Activated CD8-positive, alpha-beta memory T cell treated with anti-CD3 and anti-CD28 coated beads, Interleukin-2, amount 50 U/mL, for 24 hours (primary cell): Measurements from ENCODE around the gene TOP3B.
A peak's percentile ranks its signal among the peaks of the same experiment; 100 is the strongest.
"Not testable (repeated sequence)": the region's sequence is repeated elsewhere in the genome, so short reads cannot be mapped to it uniquely, and the experiment has no call there.

Experiments used
- DNase-seq: peaks from one replicate; pipeline ENCODE4 v3.0.0-alpha.2; 2020; ENCODE audit errors: extremely low read depth

TOP3B gene

GRCh38 chr22:21944871-21945270, 37.7 kb downstream of the TOP3B start:
- no peak for DNase-seq

GRCh38 chr22:21943571-21944448, 38.8 kb downstream of the TOP3B start:
- no peak for DNase-seq

DNA sequence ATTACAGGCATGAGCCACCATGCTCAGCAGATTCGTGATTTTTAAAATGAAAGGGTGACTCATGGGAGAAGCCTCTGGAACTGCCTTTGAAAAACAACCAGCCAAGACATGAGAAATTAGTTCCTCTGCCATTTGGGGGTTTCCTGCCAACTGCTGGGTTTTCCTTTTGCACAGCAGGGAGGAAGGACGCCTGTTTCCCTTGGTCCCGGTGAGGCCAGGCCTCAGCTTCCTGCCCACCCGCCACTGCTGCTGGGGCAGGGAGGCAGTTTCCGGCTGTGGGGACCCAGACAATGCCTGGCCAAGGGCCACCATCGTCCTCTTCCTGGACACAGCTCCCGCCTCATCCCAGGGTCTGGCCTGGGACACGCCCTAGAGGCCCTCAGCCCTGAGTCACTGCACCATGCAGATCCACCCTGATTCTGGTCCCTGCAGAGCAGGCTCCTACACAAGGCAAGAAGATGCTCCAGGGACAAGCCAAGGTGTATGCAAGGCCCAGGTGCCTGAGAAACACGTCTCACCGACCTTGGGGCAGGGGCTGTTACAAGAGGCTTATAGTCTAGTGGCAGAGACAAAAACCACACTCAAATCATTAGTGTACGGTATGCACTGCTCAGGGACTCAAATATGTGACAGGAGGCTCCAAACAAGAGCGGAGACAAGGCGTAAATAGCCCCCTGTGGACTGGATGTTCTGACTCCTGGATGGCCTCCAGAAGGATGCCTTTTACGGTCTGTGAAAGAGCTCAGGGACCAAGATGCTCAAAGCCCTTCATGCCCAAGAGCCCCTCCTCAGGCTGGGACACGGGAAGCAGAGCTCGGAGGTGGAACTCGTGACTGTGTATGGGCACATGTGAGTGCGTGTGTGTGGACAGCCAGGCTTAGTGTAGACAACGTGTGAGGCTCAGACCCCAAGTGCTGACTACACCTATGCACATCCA, 39.9 kb downstream of the TOP3B start:
- no peak for DNase-seq

- DNase-seq: no peak
Measured at GRCh38 chr22:21941921-21942320, 40.7 kb downstream of the TOP3B start.

GRCh38 chr22:21940521-21940920, 42.1 kb downstream of the TOP3B start:
- DNase-seq: no peak

DNA sequence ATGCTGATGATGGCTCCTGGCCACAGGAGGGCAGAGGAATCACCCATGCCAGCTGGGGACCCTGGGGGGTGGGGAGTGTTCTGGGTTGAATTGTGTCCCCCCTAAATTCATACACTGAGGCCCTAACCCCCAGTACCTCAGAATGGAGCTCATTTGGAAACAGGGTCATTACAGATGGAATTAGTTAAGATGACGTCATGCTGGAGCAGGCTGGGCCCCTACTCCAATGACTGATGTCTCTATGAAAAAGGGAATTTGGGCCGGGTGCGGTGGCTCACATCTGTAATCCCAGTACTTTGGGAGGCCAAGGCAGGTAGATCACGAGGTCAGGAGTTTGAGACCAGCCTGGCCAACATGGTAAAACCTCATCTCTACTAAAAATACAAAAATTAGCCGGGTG, 42.7 kb downstream of the TOP3B start:
- not testable (repeated sequence) for DNase-seq

DNA sequence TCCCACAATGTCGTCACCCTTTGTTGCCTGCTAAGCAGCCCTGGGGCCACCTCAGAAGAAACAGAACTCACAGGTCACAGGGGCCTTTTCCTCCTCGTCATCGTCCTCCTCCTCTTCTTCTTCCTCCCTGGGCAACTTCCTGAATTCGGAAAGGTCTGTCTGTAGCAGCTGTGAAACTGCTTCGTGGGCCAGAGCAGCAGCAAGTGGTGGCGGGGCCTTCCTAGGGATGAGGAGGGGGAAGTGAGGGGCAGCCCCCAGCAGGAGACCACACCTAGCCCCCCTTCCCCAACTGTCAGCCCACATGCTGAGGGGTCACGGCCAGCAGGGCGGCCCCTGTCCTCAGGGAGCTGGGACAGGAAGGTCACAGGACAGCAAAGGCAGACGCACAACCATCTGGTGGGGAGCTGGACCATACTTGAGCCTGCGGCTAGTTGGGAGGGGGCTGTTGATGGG, 43.1 kb downstream of the TOP3B start:
- no peak for DNase-seq

GRCh38 chr22:21938906-21939305, 43.7 kb downstream of the TOP3B start:
- DNase-seq: no peak

DNA sequence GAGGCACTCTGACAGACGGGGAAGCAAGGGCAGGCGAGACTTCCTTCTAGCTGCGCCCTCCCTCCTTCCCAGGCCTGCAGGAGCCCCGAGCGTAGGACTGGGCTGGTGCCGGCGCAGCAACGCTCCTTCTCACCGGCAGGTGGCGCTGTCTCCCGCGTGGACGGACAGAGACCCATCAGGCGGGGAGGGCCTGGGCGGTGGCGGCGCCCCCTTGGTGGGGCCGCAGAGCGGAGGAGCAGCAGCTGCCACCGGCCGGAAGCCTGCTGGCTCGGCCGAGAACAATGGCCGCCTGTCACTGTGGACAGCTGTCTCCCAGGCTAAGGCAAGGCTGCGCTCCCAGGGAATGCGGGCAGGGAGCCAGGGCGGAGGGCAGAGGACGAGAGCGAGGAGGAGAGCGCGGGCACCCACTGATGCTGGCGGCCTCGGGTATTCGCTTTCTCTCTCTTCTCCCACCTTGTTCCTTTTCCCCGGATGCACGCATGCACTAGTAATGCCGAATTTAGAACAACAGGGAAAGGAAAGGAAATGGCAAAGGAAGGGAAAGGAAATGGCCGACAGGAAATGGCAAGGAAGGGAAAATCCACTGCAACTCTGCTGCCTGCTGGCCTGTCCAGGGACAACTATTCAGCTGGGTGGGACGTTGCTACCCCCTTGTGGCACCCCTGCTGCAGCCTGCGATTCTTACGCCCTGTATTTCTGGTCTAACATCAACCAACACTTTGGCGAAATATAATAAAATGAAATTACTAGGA, 44.3 kb downstream of the TOP3B start:
- peak; percentile 68 for DNase-seq

DNA sequence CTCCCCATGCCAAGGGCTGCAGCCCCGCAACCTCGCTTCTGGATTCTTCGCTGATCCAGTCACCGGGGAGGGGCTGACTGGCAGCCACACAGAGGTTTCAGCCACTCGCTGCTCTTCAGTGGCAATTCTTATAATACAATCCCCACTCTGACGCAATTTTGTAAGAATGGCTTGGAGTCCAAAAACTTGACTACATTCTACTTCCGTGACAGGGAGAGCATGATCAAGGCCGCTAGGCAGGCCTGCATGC, 44.8 kb downstream of the TOP3B start:
- DNase-seq: no peak

- DNase-seq: no peak
Measured at GRCh38 chr22:21937041-21937820, 45.4 kb downstream of the TOP3B start.

GRCh38 chr22:21936151-21936775, 46.3 kb downstream of the TOP3B start:
- no peak for DNase-seq

DNA sequence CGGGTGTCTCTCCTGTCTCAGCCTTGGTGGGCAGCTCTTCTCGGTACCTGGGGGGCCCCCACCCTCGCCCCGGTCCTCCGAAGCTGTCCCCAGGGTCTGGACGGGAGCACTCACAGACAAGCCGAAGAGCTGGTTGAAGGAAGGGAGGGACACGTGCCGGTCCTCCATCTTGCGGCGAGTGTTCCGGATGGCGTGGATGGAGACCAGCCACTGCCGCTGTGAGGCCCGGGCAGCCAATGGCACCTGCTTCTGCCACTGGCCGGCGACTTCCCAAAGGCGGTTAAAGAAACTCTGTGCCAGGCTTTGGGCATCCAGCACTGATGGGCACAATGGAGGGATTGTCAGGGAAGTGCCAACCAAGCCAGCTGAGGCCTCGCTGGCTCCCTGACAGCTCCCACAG, 48.7 kb downstream of the TOP3B start:
- DNase-seq: no peak

DNA sequence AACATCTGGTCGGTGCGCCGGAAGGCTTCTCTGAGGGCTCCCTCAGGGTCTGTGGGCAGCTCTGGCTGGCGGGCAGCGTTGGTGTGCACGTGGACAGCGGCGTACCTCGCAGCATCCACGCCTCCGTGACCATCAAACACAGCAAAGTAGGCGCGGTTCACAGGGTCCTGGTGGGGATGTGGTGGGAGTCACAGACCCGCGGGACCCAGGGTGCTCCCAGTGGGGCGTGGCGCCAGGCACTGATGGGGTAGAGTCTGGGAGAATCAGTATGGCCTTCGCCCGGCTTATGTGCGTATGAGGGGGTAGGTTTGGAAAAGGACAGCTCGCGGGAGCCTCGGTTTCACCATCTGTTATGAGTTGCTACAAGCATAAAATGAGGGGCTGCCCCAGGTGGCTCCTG, 49.2 kb downstream of the TOP3B start:
- DNase-seq: no peak

DNA sequence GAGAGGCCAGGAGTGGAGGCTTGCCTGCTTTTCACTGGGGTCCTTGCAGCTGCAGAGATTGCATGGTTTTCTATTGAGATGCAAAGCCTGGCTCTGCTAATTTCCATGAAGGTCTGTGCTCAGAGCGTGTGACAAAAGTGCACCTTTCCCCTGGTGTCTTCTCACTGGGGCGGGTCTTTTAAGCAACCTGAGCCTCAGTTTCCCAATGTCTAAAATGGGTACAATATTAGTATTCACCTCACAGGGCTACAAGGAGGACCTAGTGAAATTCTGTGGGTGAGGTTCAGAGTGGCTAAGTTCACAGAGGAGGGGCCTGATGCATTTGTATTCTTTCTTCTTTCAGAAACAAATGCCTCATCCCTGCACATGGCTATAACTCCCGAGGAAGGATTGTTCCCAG, 50.2 kb downstream of the TOP3B start:
- no peak for DNase-seq

DNA sequence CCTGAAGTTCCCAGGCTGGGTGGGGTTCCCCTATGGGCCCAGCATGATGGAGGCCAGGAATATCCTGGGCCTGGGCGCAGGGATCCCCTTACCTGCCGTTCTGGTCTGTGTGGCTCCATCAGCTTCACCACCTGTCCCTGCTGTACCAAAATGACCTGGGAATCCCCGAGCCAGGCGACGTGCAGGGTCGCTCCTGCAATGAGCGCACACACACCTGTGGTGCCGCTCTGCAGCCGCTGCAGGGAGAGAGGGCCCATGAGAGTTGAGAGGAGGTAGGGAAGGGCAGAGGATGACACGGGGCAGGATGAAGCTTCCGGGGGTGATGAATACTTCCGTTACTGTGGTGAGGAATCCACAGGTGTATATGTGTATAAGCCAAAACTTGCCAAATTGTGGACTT, 51.5 kb downstream of the TOP3B start:
- DNase-seq: no peak

- no peak for DNase-seq
Measured at GRCh38 chr22:21929253-21929652, 53.3 kb downstream of the TOP3B start.

- no peak for DNase-seq
Measured at GRCh38 chr22:21928048-21928447, 54.5 kb downstream of the TOP3B start.

DNA sequence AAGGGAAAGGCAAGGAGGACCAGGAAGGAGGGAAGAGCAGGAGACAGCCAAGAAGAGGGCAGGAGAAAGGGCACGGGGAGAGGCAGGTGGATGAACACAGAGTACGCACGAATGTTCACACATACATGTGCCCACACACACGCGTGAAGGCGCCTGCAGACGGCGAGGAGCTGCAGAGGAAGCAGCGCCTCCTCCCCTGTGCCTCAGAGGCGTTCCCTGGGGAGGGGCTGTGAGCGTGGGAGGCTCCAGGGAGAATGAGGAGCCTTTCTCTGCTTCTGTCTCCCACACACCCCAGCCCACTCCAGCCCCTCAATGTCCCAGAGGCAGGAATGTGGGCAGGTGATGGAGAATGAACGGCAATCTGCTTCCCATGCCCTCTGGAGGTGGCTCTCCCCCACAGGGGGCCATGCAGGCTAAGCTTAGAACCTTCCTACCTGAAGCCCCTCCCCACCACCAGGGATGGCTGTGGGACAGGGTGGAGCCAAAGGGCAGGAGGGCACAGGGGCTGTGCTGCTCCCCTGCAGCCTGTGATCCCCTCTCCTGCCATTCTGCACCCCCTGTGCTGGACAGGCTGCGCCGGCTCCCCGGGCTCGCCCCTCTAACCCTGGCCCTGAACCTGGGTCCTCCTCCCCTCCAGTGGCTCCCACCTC, 55.3 kb downstream of the TOP3B start:
- DNase-seq: no peak

DNA sequence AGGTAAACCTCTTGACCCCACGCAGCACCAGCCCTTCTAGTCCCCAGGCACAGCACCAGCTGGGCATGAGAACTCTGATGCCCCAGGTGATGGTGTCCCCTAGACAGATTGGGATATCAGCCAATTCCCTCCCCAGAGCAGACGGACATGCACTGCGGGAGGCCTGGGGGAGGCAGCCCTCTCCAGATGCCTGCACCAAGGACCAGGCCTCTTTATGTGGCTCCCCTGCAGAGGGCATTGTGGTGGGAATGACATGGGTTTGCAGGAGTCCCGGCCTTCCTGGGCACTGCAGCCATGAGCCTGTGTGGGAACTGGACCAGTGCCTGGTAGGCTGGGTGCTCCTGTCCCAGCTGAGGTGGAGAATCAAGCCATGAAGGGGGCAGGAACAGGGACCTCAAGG, 55.9 kb downstream of the TOP3B start:
- DNase-seq: no peak
